SK-N-SH treated with all-trans-retinoic acid at 6 μM for 48 hours (cell line): ENCODE measurements around the gene ENPP7.
"Not testable (repeated sequence)": the region's sequence is repeated elsewhere in the genome, so short reads cannot be mapped to it uniquely, and the experiment has no call there.

Source experiments
- ATAC-seq: fragments of 200-7000 bp; cut with Tn5 transposase; 3 replicates; pipeline ENCODE4 v1.9.1; 2020; ENCODE audit warnings: mild to moderate bottlenecking, moderate library complexity
- ARNTL ChIP-seq: fragments of 450-650 bp; formaldehyde crosslinking; IDR thresholded peaks from 2 replicates; pipeline ENCODE4 v1.5.0; 2020; ENCODE audit warnings: low read depth, mild to moderate bottlenecking, moderate library complexity, borderline replicate concordance
- BACH2 ChIP-seq: fragments of 250-450 bp; sonication (Bioruptor Pico); IDR thresholded peaks from 2 replicates; pipeline ENCODE4 v1.9.0; 2021; ENCODE audit warnings: mild to moderate bottlenecking, borderline replicate concordance
- CSDC2 ChIP-seq: fragments of 250-450 bp; sonication (Bioruptor Pico); IDR thresholded peaks from 2 replicates; pipeline ENCODE4 v1.5.0; 2020; ENCODE audit warnings: mild to moderate bottlenecking, moderate library complexity
- GLIS3 ChIP-seq: fragments of 250-450 bp; sonication (Bioruptor Pico); IDR thresholded peaks from 2 replicates; pipeline ENCODE4 v1.5.0; 2020; ENCODE audit warnings: mild to moderate bottlenecking, moderate library complexity
- ISL1 ChIP-seq: fragments of 250-450 bp; sonication (Bioruptor Pico); IDR thresholded peaks from 2 replicates; pipeline ENCODE4 v2.1.2; 2022; ENCODE audit warnings: mild to moderate bottlenecking, moderate library complexity
- OSR1 ChIP-seq: fragments of 250-450 bp; sonication (Bioruptor Pico); IDR thresholded peaks from 2 replicates; pipeline ENCODE4 v1.8.0; 2022; ENCODE audit warnings: moderate library complexity, mild to moderate bottlenecking, inconsistent platforms
- PPARA ChIP-seq: fragments of 250-450 bp; sonication (Bioruptor Pico); IDR thresholded peaks from 2 replicates; pipeline ENCODE4 v1.5.0; 2020; ENCODE audit warnings: mild to moderate bottlenecking, borderline replicate concordance
- RARB ChIP-seq: fragments of 250-450 bp; sonication (Bioruptor Pico); IDR thresholded peaks from 2 replicates; pipeline ENCODE4 v1.8.0; 2021; ENCODE audit warnings: mild to moderate bottlenecking, moderate library complexity
- SNAI2 ChIP-seq: fragments of 250-450 bp; sonication (Bioruptor Pico); IDR thresholded peaks from 2 replicates; pipeline ENCODE4 v1.5.0; 2020; ENCODE audit warnings: mild to moderate bottlenecking, moderate library complexity
- TCF4 ChIP-seq: fragments of 250-450 bp; sonication (Bioruptor Pico); IDR thresholded peaks from 2 replicates; pipeline ENCODE4 v1.8.0; 2021; ENCODE audit warnings: mild to moderate bottlenecking, moderate library complexity, borderline replicate concordance
- TOX ChIP-seq: fragments of 250-450 bp; sonication (Bioruptor Pico); IDR thresholded peaks from 2 replicates; pipeline ENCODE4 v1.8.0; 2021; ENCODE audit warnings: mild to moderate bottlenecking, moderate library complexity, borderline replicate concordance
- ZC3H10 ChIP-seq: fragments of 250-450 bp; sonication (Bioruptor Pico); IDR thresholded peaks from 2 replicates; pipeline ENCODE4 v1.5.1; 2021; ENCODE audit warnings: mild to moderate bottlenecking, moderate library complexity
- ZFP3 ChIP-seq: fragments of 250-450 bp; sonication (Bioruptor Pico); IDR thresholded peaks from 2 replicates; pipeline ENCODE4 v1.5.0; 2020; ENCODE audit warnings: mild to moderate bottlenecking, moderate library complexity
- ZFP30 ChIP-seq: fragments of 450-650 bp; formaldehyde crosslinking; IDR thresholded peaks from 2 replicates; pipeline ENCODE4 v1.5.0; 2022; ENCODE audit warnings: mild to moderate bottlenecking, moderate library complexity
- ZNF8 ChIP-seq: fragments of 450-650 bp; formaldehyde crosslinking; IDR thresholded peaks from 2 replicates; pipeline ENCODE4 v1.5.0; 2020; ENCODE audit warnings: mild to moderate bottlenecking, moderate library complexity
- TF ChIP-seq, protein P1 (sequence below): fragments of 250-450 bp; sonication (Bioruptor Pico); IDR thresholded peaks from 2 replicates; pipeline ENCODE4 v1.5.1; 2020; ENCODE audit warnings: low read depth, mild to moderate bottlenecking, moderate library complexity
- TF ChIP-seq, protein P2 (sequence below): fragments of 250-450 bp; sonication (Bioruptor Pico); IDR thresholded peaks from 2 replicates; pipeline ENCODE4 v1.5.0; 2020; ENCODE audit warnings: mild to moderate bottlenecking, moderate library complexity
- TF ChIP-seq, protein P3 (sequence below): fragments of 250-450 bp; sonication (Bioruptor Pico); IDR thresholded peaks from 2 replicates; pipeline ENCODE4 v1.5.1; 2021; ENCODE audit warnings: mild to moderate bottlenecking, moderate library complexity
- TF ChIP-seq, protein P4 (sequence below): fragments of 250-450 bp; sonication (Bioruptor Pico); IDR thresholded peaks from 2 replicates; pipeline ENCODE4 v1.8.0; 2021; ENCODE audit warnings: low read depth, mild to moderate bottlenecking, moderate library complexity, borderline replicate concordance

ENPP7 gene

DNA sequence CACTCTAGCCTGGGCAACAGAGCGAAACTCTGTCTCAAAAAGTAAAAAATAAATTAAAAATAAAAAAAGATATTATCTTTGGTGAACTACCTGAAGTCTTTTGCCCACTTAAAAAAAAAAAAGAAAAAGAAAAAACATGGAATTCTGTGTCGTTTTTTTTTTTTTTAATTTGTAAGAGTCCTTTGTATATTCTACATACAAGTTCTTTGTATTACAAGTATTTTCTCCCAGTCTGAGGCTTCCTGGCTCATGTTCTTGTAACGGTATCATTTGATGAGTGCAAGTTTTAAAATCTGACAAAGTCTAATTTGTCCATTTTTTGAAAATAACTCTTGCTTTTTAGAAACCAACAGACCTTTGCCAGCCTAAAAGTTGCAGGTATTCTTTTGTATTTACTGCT lies 35.0 kb downstream of the ENPP7 start (continued):
- TF ChIP-seq, protein P1, sequence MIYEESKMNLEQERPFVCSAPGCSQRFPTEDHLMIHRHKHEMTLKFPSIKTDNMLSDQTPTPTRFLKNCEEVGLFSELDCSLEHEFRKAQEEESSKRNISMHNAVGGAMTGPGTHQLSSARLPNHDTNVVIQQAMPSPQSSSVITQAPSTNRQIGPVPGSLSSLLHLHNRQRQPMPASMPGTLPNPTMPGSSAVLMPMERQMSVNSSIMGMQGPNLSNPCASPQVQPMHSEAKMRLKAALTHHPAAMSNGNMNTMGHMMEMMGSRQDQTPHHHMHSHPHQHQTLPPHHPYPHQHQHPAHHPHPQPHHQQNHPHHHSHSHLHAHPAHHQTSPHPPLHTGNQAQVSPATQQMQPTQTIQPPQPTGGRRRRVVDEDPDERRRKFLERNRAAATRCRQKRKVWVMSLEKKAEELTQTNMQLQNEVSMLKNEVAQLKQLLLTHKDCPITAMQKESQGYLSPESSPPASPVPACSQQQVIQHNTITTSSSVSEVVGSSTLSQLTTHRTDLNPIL = no peak
- TF ChIP-seq CSDC2 (CRISPR knock-in tag) (no peak), BACH2 (CRISPR knock-in tag) (no peak), ZC3H10 (CRISPR knock-in tag) (no peak), PPARA (CRISPR knock-in tag) (no peak)
- TF ChIP-seq, protein P2, sequence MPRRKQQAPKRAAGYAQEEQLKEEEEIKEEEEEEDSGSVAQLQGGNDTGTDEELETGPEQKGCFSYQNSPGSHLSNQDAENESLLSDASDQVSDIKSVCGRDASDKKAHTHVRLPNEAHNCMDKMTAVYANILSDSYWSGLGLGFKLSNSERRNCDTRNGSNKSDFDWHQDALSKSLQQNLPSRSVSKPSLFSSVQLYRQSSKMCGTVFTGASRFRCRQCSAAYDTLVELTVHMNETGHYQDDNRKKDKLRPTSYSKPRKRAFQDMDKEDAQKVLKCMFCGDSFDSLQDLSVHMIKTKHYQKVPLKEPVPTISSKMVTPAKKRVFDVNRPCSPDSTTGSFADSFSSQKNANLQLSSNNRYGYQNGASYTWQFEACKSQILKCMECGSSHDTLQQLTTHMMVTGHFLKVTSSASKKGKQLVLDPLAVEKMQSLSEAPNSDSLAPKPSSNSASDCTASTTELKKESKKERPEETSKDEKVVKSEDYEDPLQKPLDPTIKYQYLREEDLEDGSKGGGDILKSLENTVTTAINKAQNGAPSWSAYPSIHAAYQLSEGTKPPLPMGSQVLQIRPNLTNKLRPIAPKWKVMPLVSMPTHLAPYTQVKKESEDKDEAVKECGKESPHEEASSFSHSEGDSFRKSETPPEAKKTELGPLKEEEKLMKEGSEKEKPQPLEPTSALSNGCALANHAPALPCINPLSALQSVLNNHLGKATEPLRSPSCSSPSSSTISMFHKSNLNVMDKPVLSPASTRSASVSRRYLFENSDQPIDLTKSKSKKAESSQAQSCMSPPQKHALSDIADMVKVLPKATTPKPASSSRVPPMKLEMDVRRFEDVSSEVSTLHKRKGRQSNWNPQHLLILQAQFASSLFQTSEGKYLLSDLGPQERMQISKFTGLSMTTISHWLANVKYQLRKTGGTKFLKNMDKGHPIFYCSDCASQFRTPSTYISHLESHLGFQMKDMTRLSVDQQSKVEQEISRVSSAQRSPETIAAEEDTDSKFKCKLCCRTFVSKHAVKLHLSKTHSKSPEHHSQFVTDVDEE (CRISPR knock-in tag) = no peak
- TF ChIP-seq, protein P3, sequence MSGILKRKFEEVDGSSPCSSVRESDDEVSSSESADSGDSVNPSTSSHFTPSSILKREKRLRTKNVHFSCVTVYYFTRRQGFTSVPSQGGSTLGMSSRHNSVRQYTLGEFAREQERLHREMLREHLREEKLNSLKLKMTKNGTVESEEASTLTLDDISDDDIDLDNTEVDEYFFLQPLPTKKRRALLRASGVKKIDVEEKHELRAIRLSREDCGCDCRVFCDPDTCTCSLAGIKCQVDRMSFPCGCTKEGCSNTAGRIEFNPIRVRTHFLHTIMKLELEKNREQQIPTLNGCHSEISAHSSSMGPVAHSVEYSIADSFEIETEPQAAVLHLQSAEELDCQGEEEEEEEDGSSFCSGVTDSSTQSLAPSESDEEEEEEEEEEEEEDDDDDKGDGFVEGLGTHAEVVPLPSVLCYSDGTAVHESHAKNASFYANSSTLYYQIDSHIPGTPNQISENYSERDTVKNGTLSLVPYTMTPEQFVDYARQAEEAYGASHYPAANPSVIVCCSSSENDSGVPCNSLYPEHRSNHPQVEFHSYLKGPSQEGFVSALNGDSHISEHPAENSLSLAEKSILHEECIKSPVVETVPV (CRISPR knock-in tag) = no peak

DNA sequence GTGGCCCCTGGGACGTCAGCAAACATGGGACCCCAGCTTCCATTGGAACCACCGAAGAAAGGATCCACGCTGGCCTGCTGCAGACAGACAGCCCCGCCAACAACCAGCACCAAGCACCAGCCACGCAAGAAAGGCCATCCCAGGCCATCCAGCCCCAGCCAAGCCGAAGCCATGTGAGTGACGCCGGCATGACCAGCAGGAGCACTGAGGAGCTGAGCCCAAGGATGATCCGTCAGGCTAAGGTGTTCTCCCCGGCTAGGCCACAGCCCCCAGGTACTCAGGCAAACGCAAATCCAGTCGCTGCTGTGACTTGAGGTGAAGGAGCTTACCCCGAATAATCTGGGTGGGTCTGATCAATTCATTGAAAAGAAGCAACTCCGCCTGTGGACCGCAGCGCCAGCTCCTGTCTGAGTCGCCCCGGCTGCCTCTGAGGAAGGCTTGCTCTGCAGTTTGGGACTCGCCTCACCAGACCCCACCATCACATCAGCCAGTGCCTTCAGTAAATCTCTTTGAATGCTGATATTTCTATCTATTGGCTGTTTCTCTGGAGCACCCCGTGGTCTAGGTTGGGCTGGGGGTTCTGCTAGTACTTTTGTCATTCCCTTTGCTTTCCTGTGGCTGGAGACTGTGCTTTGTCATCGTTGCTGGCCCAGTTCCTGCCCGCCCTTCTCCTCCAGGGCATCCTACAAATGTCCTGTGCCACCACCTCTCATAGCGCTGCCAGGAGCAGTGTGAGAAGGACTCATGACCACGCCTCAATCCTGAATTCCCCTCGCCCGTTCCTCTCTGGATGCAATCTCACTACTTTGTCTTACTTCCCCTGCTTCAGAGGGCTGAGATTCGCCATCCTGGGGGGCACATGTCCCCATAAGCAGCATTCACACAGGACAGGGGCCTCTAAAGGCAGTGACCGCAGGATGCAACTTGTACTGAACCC lies 39.1 kb downstream of the ENPP7 start:
- ATAC-seq = no peak
- TF ChIP-seq TCF4 (CRISPR knock-in tag) (no peak), ZNF8 (CRISPR knock-in tag) (no peak), ISL1 (no peak)
- TF ChIP-seq, protein P1 = no peak

DNA sequence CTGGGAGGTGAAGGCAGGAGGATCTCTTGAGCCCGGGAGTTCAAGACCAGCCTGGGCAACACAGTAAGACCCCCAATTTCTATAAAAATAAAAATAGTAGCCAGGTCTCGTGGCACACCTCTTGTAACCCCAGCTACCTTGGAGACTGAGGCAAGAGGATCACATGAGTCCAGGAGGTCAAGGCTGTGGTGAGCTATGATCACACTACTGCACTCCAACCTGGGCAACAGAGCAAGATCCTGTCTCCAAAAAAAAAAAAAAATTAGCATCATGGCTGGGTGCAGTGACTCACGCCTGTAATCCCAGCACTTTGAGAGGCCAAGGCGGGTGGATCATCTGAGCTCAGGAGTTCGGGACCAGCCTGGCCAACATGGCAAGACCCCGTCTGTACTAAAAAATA lies 40.5 kb downstream of the ENPP7 start:
- TF ChIP-seq, protein P3 (CRISPR knock-in tag) = no peak
- TF ChIP-seq TOX (CRISPR knock-in tag) (no peak), ARNTL (no peak), RARB (no peak), ZFP30 (CRISPR knock-in tag) (no peak)
- TF ChIP-seq, protein P4, sequence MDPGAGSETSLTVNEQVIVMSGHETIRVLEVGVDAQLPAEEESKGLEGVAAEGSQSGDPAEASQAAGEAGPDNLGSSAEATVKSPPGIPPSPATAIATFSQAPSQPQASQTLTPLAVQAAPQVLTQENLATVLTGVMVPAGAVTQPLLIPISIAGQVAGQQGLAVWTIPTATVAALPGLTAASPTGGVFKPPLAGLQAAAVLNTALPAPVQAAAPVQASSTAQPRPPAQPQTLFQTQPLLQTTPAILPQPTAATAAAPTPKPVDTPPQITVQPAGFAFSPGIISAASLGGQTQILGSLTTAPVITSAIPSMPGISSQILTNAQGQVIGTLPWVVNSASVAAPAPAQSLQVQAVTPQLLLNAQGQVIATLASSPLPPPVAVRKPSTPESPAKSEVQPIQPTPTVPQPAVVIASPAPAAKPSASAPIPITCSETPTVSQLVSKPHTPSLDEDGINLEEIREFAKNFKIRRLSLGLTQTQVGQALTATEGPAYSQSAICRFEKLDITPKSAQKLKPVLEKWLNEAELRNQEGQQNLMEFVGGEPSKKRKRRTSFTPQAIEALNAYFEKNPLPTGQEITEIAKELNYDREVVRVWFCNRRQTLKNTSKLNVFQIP = no peak
- ATAC-seq = no peak

DNA sequence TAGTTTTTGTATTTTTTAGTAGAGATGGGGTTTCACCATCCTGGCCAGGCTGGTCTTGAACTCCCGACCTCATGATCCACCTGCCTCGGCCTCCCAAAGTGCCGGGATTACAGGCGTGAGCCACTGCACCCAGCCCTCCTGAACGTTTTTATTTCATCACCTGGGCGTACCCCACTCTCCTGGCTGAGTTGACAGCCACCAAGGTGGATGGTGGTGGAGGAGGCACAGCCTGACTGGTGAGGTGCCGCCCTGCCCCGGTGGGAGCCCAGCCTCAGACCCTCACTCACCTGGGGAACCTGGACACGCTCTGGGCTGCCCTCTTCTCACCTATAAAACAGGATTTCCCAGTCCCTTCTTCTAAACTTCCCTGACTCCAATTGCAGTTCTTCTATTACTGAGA lies 42.0 kb downstream of the ENPP7 start:
- not testable (repeated sequence) for ATAC-seq

DNA sequence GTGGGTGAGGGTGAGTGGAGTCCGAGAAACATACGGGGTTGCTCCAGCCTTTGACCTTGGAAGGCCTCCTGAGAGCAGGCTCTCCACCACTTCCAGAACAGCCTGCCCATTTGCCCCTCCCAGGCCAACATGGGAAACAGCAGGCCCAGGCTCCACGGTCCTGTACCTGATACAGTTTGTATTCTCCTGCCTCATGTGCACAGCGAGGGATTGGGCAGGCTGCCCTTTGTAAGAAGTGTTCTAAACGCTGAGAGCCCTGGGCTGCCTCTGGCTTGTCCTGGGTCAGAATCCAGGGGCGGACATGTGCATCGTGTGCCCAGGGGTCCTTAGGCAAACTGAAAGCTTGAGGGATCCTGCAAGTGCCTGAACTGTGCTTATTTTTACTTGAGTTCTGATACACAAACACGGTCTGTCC lies 43.8 kb downstream of the ENPP7 start:
- TF ChIP-seq BACH2 (CRISPR knock-in tag) (no peak), SNAI2 (CRISPR knock-in tag) (no peak), ARNTL (no peak), GLIS3 (CRISPR knock-in tag) (no peak), OSR1 (no peak), ZFP3 (no peak), ZC3H10 (CRISPR knock-in tag) (no peak), CSDC2 (CRISPR knock-in tag) (no peak), TOX (CRISPR knock-in tag) (no peak)
- TF ChIP-seq, protein P4 = no peak
- TF ChIP-seq, protein P1 = no peak
- no peak for ATAC-seq
